Endothelial cell of umbilical vein (primary cell): ENCODE results near the gene PHEX. TPM values are rescaled to one million over a fixed set of nuclear protein-coding genes. Genes with fewer than 3 reads are reported as not detected.

Source experiments
- BruUV-seq: library from RNA; stranded (reverse); fragments of 400-500 nt; replicated peaks from 2 replicates; lab custom pipeline; 2021; lab: Mats Ljungman, UMichigan
- CTCF ChIA-PET: fragments of 300-600, 350-600 bp; sonication (Branson Sonifier 250); formaldehyde crosslinking; loops from one replicate; lab custom pipeline; 2021; ENCODE audit warnings: antibody characterized with exemption, inconsistent platforms; lab: Charles Lee
- POLR2A ChIA-PET: fragments of 300-600, 350-600 bp; sonication (Branson Sonifier 250); formaldehyde crosslinking; loops from one replicate; lab custom pipeline; 2021; ENCODE audit warnings: antibody characterized with exemption, inconsistent platforms; lab: Charles Lee
- DNase-seq: peaks from one replicate; pipeline ENCODE4 v3.0.0-alpha.2; 2011; ENCODE audit warnings: low read depth, low spot score
- FAIRE-seq: peaks from 2 replicates; lab custom pipeline; 2011; peaks lifted over from hg19 to GRCh38; lab: Jason Lieb, UNC
- H2AFZ ChIP-seq: 2 replicates; pipeline ENCODE4 v1.6.0; 2012; ENCODE audit warnings: low read depth, low read length, control low read depth, inconsistent platforms
- H3K27ac ChIP-seq: 2 replicates; pipeline ENCODE4 v1.5.1; 2011; ENCODE audit warnings: low read depth, mild to moderate bottlenecking, control low read depth, low read length, moderate library complexity; ENCODE audit not compliant: insufficient read depth
- H3K27me3 ChIP-seq, 2 experiments: 2 replicates each; pipeline versions ENCODE4 v1.6.0 to v1.6.1; 2011; ENCODE audit warnings: low read length in 2 of 2, mixed read lengths in 1 of 2; ENCODE audit not compliant: control insufficient read depth in 2 of 2, insufficient read depth in 2 of 2
- H3K36me3 ChIP-seq, 2 experiments: 2 replicates in 1 of 2; 3 replicates in 1 of 2; pipeline ENCODE4 v1.5.1; 2011; ENCODE audit warnings: low read length in 2 of 2, mild to moderate bottlenecking in 1 of 2, moderate library complexity in 1 of 2; ENCODE audit not compliant: control insufficient read depth in 2 of 2, insufficient read depth in 2 of 2; ENCODE audit errors: extremely low read depth in 1 of 2
- H3K4me1 ChIP-seq: 3 replicates; pipeline ENCODE4 v1.5.1; 2011; ENCODE audit warnings: mild to moderate bottlenecking, low read length; ENCODE audit not compliant: control insufficient read depth, insufficient read depth; ENCODE audit errors: extremely low read depth
- H3K4me2 ChIP-seq: 2 replicates; pipeline ENCODE4 v1.6.1; 2011; ENCODE audit warnings: low read length, control low read depth, mixed read lengths; ENCODE audit not compliant: insufficient read depth
- H3K4me3 ChIP-seq, 3 experiments: fragments of 200-600 bp in 1 of 3; sonication (generic), shearing (Covaris generic) in 1 of 3; replicated peaks in 1 of 3; 2 replicates each; pipeline ENCODE4 v1.5.1; 2011 to 2016; ENCODE audit warnings: control low read depth in 3 of 3, low read length in 3 of 3, mild to moderate bottlenecking in 2 of 3, inconsistent platforms in 1 of 3, low read depth in 1 of 3, moderate library complexity in 1 of 3; ENCODE audit not compliant: insufficient read depth in 1 of 3
- H3K79me2 ChIP-seq: 2 replicates; pipeline ENCODE4 v1.6.0; 2012; ENCODE audit warnings: low read length, inconsistent platforms; ENCODE audit not compliant: control insufficient read depth, insufficient read depth
- H3K9ac ChIP-seq: replicated peaks from 2 replicates; pipeline ENCODE3; 2011; ENCODE audit warnings: low read length, control low read depth; ENCODE audit not compliant: insufficient read depth; ENCODE audit errors: extremely low read depth
- H3K9me1 ChIP-seq: replicated peaks from 3 replicates; pipeline ENCODE4 v1.6.0; 2011; ENCODE audit warnings: mild to moderate bottlenecking, low read length; ENCODE audit not compliant: control insufficient read depth, insufficient read depth; ENCODE audit errors: extremely low read depth
- H3K9me3 ChIP-seq: replicated peaks from 2 replicates; pipeline ENCODE4 v1.5.1; 2012; ENCODE audit warnings: low read length, inconsistent platforms; ENCODE audit not compliant: control insufficient read depth, insufficient read depth
- H4K20me1 ChIP-seq: replicated peaks from 2 replicates; pipeline ENCODE3; 2011; ENCODE audit warnings: mild to moderate bottlenecking, low read length; ENCODE audit not compliant: control insufficient read depth, insufficient read depth; ENCODE audit errors: extremely low read depth
- EZH2 ChIP-seq: IDR thresholded peaks from 2 replicates; pipeline ENCODE4 v1.6.1; 2012; ENCODE audit warnings: borderline replicate concordance, low read depth, mild to moderate bottlenecking, moderate library complexity, low read length, inconsistent platforms; ENCODE audit not compliant: severe bottlenecking
- FOS ChIP-seq: IDR thresholded peaks from 2 replicates; pipeline ENCODE4 v1.6.1; 2011; ENCODE audit warnings: mild to moderate bottlenecking, low read length, moderate library complexity, borderline replicate concordance; ENCODE audit not compliant: insufficient read depth
- GATA2 ChIP-seq: IDR thresholded peaks from 2 replicates; pipeline ENCODE4 v1.7.0; 2011; ENCODE audit warnings: low read depth, mild to moderate bottlenecking, moderate library complexity, mixed read lengths, low read length; ENCODE audit not compliant: insufficient read length, insufficient read depth
- JUN ChIP-seq: IDR thresholded peaks from 2 replicates; pipeline ENCODE4 v1.6.1; 2011; ENCODE audit warnings: borderline replicate concordance, low read depth; ENCODE audit not compliant: insufficient read length, insufficient read depth
- MYC ChIP-seq: IDR thresholded peaks from one replicate; pipeline ENCODE4 v1.6.1; 2011; ENCODE audit warnings: mild to moderate bottlenecking, low read depth, low read length
- POLR2A ChIP-seq: IDR thresholded peaks from 2 replicates; pipeline ENCODE4 v1.6.1; 2012; ENCODE audit warnings: low read depth, mild to moderate bottlenecking, control low read depth, low read length
- POLR2AphosphoS5 ChIP-seq: IDR thresholded peaks from 2 replicates; pipeline ENCODE4 v1.6.1; 2012; ENCODE audit warnings: low read depth, mild to moderate bottlenecking, control low read depth, low read length, moderate library complexity; ENCODE audit not compliant: insufficient read depth
- dilution Hi-C: fragments of 300-500 bp; cut with MboI; formaldehyde crosslinking; loops from one replicate; pipeline ENCODE4 v1.15.0; 2019; ENCODE audit warnings: low sequenced_read_pairs; ENCODE audit not compliant: extremely low pct_ligation_motif_present
- intact Hi-C: fragments of 100-400 bp; cut with micrococcal nuclease; formaldehyde crosslinking; loops from one replicate; pipeline ENCODE4 v1.10.0; 2022
- polyA plus RNA-seq, 4 experiments: library from polyadenylated mRNA; depleted of rRNA in 3 of 4; stranded (reverse) in 3 of 4; unstranded in 1 of 4; fragments of >200 nt; gene quantifications; 2 replicates each; pipeline versions ENCODE4 v1.2.1 to v1.2.3, GENCODE V29; 2011 to 2012; ENCODE audit warnings: missing spikeins in 1 of 4
- total RNA-seq: library from RNA; stranded (reverse); gene quantifications from 2 replicates; pipeline ENCODE4 v1.2.3, GENCODE V29; 2021
- TF ChIP-seq, protein P1 (sequence below): IDR thresholded peaks from 2 replicates; pipeline ENCODE4 v1.6.1; 2011; ENCODE audit not compliant: insufficient read depth, insufficient read length
- TF ChIP-seq, protein P2 (sequence below), 2 donors: IDR thresholded peaks; 1 replicate in 1 of 2; 2 replicates in 1 of 2; pipeline ENCODE4 v1.5.1; 2011; ENCODE audit warnings: low read length in 2 of 2, mild to moderate bottlenecking in 2 of 2, moderate library complexity in 2 of 2, control low read depth in 1 of 2, inconsistent platforms in 1 of 2, low read depth in 1 of 2; ENCODE audit not compliant: insufficient read depth in 1 of 2; ENCODE audit errors: extremely low read depth in 1 of 2

The PHEX gene
- total and polyA plus RNA-seq, 2 donors (not counting 3 experiments of a cell fraction or from before 2014, with no cell fraction given): 0.07 to 0.44 TPM

DNA sequence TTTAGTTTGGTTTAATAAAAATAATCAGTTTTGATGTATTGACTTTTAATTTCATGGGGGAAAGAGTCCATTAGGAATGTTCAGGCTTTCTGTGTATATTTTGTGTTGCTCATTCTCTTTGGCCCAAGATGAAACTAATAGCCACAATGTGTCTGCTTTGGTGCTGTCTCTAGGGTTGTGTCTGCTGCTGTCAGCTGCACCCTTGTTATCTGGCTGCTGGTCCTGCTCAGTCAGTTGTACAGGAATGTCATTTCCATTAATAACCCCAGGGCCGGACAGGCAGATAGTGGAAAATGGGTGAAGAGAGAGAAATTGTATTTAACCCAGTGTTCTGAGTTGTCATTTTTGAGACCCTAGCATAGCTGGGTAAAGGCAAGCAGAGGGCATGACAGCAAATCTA lies 115.1 kb downstream of the PHEX start:
- Histone ChIP-seq H3K9me3 (no peaks in the 10 kb centered on the region), H3K79me2 (no peaks in the 10 kb centered on the region), H3K27ac (no peak overlapping the region), H3K9me1 (no peaks in the 10 kb centered on the region), H4K20me1 (no peaks in the 10 kb centered on the region), H3K36me3 (no peaks in the 10 kb centered on the region), H3K27me3 (no peaks in the 10 kb centered on the region), H3K4me3 (no peak overlapping the region), H3K4me1 (no peaks in the 10 kb centered on the region), H2AFZ (no peak overlapping the region), H3K4me2 (no peak overlapping the region), H3K9ac (no peak overlapping the region)
- FAIRE-seq (no peak), DNase-seq (no peak)
- BruUV-seq: no TSS peak
- dilution Hi-C loops: no loop called here
- intact Hi-C loops: no loop called here
- TF ChIP-seq EZH2 (no peak), FOS (no peak), POLR2A (no peak), MYC (no peak)
- TF ChIP-seq, protein P1, sequence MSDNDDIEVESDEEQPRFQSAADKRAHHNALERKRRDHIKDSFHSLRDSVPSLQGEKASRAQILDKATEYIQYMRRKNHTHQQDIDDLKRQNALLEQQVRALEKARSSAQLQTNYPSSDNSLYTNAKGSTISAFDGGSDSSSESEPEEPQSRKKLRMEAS: no peak
- POLR2A ChIA-PET: no interaction called here
- CTCF ChIA-PET: no interaction called here

DNA sequence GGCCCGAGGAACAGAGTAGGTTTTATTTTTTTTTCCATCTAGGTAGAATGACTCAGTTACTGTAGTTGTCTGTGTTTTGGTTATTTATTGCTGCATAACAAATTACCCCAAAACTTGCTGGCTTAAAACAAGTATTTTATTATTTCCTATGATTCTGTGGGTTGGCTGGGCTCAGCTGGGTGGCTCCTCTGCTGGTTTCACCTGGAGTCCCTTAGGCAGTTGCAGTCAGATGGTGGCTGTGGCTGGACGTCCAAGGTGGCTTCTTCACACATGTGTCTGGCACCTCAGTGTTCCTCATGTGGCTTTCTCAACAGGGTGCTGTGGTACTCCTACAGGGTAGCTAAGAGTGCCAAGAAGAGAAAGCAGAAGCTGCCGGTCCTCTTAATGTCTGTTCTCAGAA lies 115.8 kb downstream of the PHEX start:
- FAIRE-seq (no peak), DNase-seq (no peak)
- Histone ChIP-seq H3K4me1 (no peaks in the 10 kb centered on the region), H4K20me1 (no peaks in the 10 kb centered on the region), H3K27me3 (no peaks in the 10 kb centered on the region), H3K9me3 (no peaks in the 10 kb centered on the region), H2AFZ (no peak overlapping the region), H3K27ac (no peak overlapping the region), H3K9ac (no peak overlapping the region), H3K9me1 (no peaks in the 10 kb centered on the region), H3K79me2 (no peaks in the 10 kb centered on the region), H3K4me2 (no peak overlapping the region), H3K4me3 (no peak overlapping the region), H3K36me3 (no peaks in the 10 kb centered on the region)
- CTCF ChIA-PET: no interaction called here
- TF ChIP-seq POLR2AphosphoS5 (no peak), MYC (no peak), GATA2 (no peak), EZH2 (no peak), JUN (no peak), POLR2A (no peak), FOS (no peak)
- TF ChIP-seq, protein P2, sequence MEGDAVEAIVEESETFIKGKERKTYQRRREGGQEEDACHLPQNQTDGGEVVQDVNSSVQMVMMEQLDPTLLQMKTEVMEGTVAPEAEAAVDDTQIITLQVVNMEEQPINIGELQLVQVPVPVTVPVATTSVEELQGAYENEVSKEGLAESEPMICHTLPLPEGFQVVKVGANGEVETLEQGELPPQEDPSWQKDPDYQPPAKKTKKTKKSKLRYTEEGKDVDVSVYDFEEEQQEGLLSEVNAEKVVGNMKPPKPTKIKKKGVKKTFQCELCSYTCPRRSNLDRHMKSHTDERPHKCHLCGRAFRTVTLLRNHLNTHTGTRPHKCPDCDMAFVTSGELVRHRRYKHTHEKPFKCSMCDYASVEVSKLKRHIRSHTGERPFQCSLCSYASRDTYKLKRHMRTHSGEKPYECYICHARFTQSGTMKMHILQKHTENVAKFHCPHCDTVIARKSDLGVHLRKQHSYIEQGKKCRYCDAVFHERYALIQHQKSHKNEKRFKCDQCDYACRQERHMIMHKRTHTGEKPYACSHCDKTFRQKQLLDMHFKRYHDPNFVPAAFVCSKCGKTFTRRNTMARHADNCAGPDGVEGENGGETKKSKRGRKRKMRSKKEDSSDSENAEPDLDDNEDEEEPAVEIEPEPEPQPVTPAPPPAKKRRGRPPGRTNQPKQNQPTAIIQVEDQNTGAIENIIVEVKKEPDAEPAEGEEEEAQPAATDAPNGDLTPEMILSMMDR (IDR thresholded peaks at IDR 0.05; ENCODE audit: extremely low read depth in 1 of 2, insufficient read depth in 1 of 2, low read depth in 1 of 2, low read length in 2 of 2): no peak
- TF ChIP-seq, protein P1: no peak
- intact Hi-C loops (no loop called here), dilution Hi-C loops (no loop called here)
- POLR2A ChIA-PET: no interaction called here
- BruUV-seq: no TSS peak
